ENCODE data around the gene PDILT. TPM values are rescaled to one million over a fixed set of nuclear protein-coding genes. Genes with fewer than 3 reads are reported as not detected.

Gene PDILT
- total and polyA plus RNA-seq, 2 experiments from 2014 or later = not detected

GRCh38 chr16:20316715-20317114 is 87.8 kb downstream of the PDILT start:
- peaks cover 8% of the 10 kb centered on the region for H3K9me2 ChIP-seq (ENCODE audit: insufficient read depth)
- H3K4me1 Mint-ChIP-seq = no peaks in the 10 kb centered on the region
- no peak overlapping the region for H3K4me3 Mint-ChIP-seq
- H3K4me2 ChIP-seq = no peak overlapping the region
- no peak overlapping the region for H3K27ac ChIP-seq (ENCODE audit: low read depth)
- no peaks in the 10 kb centered on the region for H3K4me1 ChIP-seq (ENCODE audit: insufficient read depth)
- no peak for ATAC-seq
- no peaks in the 10 kb centered on the region for H3K27me3 ChIP-seq (ENCODE audit: insufficient read depth)
- no peaks in the 10 kb centered on the region for H3K79me2 ChIP-seq (replicated peaks; ENCODE audit: insufficient read depth)
- no peak overlapping the region for H3K27ac Mint-ChIP-seq
- no peaks in the 10 kb centered on the region for H4K20me1 ChIP-seq (replicated peaks; ENCODE audit: insufficient read depth)
- TF ChIP-seq ZNF114 (CRISPR knock-in tag; IDR thresholded peaks at IDR 0.05) (no peak), STAT1 (IDR thresholded peaks at IDR 0.05; ENCODE audit: unreplicated experiment) (no peak), NANOG (IDR thresholded peaks at IDR 0.05; ENCODE audit: borderline replicate concordance) (no peak), ZNF331 (CRISPR knock-in tag; IDR thresholded peaks at IDR 0.05; ENCODE audit: low read depth) (no peak), JUNB (IDR thresholded peaks at IDR 0.05; ENCODE audit: unreplicated experiment) (no peak), POLR2AphosphoS5 (IDR thresholded peaks at IDR 0.05; ENCODE audit: low read depth) (no peak), EZH2phosphoT487 (IDR thresholded peaks at IDR 0.05; ENCODE audit: unreplicated experiment) (no peak), EZH2 (IDR thresholded peaks at IDR 0.05; ENCODE audit: low read depth, unreplicated experiment) (no peak), CREB1 (CRISPR knock-in tag; IDR thresholded peaks at IDR 0.05; ENCODE audit: low read depth) (no peak)
- TF ChIP-seq, protein P1, sequence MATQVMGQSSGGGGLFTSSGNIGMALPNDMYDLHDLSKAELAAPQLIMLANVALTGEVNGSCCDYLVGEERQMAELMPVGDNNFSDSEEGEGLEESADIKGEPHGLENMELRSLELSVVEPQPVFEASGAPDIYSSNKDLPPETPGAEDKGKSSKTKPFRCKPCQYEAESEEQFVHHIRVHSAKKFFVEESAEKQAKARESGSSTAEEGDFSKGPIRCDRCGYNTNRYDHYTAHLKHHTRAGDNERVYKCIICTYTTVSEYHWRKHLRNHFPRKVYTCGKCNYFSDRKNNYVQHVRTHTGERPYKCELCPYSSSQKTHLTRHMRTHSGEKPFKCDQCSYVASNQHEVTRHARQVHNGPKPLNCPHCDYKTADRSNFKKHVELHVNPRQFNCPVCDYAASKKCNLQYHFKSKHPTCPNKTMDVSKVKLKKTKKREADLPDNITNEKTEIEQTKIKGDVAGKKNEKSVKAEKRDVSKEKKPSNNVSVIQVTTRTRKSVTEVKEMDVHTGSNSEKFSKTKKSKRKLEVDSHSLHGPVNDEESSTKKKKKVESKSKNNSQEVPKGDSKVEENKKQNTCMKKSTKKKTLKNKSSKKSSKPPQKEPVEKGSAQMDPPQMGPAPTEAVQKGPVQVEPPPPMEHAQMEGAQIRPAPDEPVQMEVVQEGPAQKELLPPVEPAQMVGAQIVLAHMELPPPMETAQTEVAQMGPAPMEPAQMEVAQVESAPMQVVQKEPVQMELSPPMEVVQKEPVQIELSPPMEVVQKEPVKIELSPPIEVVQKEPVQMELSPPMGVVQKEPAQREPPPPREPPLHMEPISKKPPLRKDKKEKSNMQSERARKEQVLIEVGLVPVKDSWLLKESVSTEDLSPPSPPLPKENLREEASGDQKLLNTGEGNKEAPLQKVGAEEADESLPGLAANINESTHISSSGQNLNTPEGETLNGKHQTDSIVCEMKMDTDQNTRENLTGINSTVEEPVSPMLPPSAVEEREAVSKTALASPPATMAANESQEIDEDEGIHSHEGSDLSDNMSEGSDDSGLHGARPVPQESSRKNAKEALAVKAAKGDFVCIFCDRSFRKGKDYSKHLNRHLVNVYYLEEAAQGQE (IDR thresholded peaks at IDR 0.05; ENCODE audit: unreplicated experiment) = no peak
- TF ChIP-seq, protein P2, sequence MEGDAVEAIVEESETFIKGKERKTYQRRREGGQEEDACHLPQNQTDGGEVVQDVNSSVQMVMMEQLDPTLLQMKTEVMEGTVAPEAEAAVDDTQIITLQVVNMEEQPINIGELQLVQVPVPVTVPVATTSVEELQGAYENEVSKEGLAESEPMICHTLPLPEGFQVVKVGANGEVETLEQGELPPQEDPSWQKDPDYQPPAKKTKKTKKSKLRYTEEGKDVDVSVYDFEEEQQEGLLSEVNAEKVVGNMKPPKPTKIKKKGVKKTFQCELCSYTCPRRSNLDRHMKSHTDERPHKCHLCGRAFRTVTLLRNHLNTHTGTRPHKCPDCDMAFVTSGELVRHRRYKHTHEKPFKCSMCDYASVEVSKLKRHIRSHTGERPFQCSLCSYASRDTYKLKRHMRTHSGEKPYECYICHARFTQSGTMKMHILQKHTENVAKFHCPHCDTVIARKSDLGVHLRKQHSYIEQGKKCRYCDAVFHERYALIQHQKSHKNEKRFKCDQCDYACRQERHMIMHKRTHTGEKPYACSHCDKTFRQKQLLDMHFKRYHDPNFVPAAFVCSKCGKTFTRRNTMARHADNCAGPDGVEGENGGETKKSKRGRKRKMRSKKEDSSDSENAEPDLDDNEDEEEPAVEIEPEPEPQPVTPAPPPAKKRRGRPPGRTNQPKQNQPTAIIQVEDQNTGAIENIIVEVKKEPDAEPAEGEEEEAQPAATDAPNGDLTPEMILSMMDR (conservative IDR thresholded peaks at IDR 0.05; ENCODE audit: low read depth in 2 of 2) = no peak
- TF ChIP-seq, protein P3, sequence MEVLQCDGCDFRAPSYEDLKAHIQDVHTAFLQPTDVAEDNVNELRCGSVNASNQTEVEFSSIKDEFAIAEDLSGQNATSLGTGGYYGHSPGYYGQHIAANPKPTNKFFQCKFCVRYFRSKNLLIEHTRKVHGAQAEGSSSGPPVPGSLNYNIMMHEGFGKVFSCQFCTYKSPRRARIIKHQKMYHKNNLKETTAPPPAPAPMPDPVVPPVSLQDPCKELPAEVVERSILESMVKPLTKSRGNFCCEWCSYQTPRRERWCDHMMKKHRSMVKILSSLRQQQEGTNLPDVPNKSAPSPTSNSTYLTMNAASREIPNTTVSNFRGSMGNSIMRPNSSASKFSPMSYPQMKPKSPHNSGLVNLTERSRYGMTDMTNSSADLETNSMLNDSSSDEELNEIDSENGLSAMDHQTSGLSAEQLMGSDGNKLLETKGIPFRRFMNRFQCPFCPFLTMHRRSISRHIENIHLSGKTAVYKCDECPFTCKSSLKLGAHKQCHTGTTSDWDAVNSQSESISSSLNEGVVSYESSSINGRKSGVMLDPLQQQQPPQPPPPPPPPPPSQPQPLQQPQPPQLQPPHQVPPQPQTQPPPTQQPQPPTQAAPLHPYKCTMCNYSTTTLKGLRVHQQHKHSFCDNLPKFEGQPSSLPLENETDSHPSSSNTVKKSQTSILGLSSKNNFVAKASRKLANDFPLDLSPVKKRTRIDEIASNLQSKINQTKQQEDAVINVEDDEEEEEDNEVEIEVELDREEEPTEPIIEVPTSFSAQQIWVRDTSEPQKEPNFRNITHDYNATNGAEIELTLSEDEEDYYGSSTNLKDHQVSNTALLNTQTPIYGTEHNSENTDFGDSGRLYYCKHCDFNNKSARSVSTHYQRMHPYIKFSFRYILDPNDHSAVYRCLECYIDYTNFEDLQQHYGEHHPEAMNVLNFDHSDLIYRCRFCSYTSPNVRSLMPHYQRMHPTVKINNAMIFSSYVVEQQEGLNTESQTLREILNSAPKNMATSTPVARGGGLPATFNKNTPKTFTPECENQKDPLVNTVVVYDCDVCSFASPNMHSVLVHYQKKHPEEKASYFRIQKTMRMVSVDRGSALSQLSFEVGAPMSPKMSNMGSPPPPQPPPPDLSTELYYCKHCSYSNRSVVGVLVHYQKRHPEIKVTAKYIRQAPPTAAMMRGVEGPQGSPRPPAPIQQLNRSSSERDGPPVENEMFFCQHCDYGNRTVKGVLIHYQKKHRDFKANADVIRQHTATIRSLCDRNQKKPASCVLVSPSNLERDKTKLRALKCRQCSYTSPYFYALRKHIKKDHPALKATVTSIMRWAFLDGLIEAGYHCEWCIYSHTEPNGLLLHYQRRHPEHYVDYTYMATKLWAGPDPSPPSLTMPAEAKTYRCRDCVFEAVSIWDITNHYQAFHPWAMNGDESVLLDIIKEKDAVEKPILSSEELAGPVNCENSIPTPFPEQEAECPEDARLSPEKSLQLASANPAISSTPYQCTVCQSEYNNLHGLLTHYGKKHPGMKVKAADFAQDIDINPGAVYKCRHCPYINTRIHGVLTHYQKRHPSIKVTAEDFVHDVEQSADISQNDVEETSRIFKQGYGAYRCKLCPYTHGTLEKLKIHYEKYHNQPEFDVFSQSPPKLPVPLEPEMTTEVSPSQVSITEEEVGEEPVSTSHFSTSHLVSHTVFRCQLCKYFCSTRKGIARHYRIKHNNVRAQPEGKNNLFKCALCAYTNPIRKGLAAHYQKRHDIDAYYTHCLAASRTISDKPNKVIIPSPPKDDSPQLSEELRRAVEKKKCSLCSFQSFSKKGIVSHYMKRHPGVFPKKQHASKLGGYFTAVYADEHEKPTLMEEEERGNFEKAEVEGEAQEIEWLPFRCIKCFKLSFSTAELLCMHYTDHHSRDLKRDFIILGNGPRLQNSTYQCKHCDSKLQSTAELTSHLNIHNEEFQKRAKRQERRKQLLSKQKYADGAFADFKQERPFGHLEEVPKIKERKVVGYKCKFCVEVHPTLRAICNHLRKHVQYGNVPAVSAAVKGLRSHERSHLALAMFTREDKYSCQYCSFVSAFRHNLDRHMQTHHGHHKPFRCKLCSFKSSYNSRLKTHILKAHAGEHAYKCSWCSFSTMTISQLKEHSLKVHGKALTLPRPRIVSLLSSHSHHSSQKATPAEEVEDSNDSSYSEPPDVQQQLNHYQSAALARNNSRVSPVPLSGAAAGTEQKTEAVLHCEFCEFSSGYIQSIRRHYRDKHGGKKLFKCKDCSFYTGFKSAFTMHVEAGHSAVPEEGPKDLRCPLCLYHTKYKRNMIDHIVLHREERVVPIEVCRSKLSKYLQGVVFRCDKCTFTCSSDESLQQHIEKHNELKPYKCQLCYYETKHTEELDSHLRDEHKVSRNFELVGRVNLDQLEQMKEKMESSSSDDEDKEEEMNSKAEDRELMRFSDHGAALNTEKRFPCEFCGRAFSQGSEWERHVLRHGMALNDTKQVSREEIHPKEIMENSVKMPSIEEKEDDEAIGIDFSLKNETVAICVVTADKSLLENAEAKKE (CRISPR knock-in tag; IDR thresholded peaks at IDR 0.05) = no peak
- TF ChIP-seq, protein P4, sequence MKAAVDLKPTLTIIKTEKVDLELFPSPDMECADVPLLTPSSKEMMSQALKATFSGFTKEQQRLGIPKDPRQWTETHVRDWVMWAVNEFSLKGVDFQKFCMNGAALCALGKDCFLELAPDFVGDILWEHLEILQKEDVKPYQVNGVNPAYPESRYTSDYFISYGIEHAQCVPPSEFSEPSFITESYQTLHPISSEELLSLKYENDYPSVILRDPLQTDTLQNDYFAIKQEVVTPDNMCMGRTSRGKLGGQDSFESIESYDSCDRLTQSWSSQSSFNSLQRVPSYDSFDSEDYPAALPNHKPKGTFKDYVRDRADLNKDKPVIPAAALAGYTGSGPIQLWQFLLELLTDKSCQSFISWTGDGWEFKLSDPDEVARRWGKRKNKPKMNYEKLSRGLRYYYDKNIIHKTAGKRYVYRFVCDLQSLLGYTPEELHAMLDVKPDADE (IDR thresholded peaks at IDR 0.05) = no peak
- no peak overlapping the region for H3K4me3 ChIP-seq
- no peaks in the 10 kb centered on the region for H3F3A ChIP-seq (replicated peaks; ENCODE audit: low read depth)
- no peak overlapping the region for H2AFZ ChIP-seq
- H3K9me3 Mint-ChIP-seq = no peaks in the 10 kb centered on the region
- no peaks in the 10 kb centered on the region for H3K27me3 Mint-ChIP-seq (ENCODE audit: insufficient read depth, low read depth, poor library complexity)
- no peak for DNase-seq (ENCODE audit: low spot score)
- H3K36me3 ChIP-seq (ENCODE audit: insufficient read depth) = no peaks in the 10 kb centered on the region
- H3K36me3 Mint-ChIP-seq (ENCODE audit: low read depth) = no peaks in the 10 kb centered on the region
